RWPE1 (cell line): ENCODE data around the gene IKZF1.
A peak's percentile ranks its signal among the peaks of the same experiment; 100 is the strongest.

Experiments
- CTCF ChIA-PET: fragments of 350-600 bp; sonication (Branson Sonifier 250); formaldehyde crosslinking; extraction: SDS; loops from one replicate; lab custom pipeline; 2021; lab: Yijun Ruan, JAX
- POLR2A ChIA-PET: fragments of 400-600 bp; formaldehyde crosslinking; extraction: SDS; loops from one replicate; lab custom pipeline; 2020; ENCODE audit warnings: antibody characterized with exemption; ENCODE audit not compliant: low non-redundant PET; lab: Yijun Ruan, JAX
- DNase-seq: peaks from one replicate; pipeline ENCODE4 v3.0.0; 2012; ENCODE audit warnings: low spot score
- H3K27ac ChIP-seq: fragments of 450-650 bp; 2 replicates; pipeline ENCODE4 v1.5.1; 2017
- CTCF ChIP-seq: fragments of 450-650 bp; conservative IDR thresholded peaks from 2 replicates; pipeline ENCODE4 v1.5.1; 2017; ENCODE audit warnings: low read depth, mild to moderate bottlenecking

IKZF1 gene

GRCh38 chr7:50431316-50431715 is 126.8 kb downstream of the IKZF1 start:
- CTCF ChIA-PET, result no interaction called here
- DNase-seq, result no peak
- POLR2A ChIA-PET, result no interaction called here
- no peak for TF ChIP-seq CTCF
- no peak overlapping the region for H3K27ac ChIP-seq

- POLR2A ChIA-PET, result no interaction called here
- DNase-seq, result no peak
- no peak overlapping the region for H3K27ac ChIP-seq
- CTCF ChIA-PET, result interaction anchor here (0.5 kb wide), 1 partner anchor 730 kb away, joined by 3 read pairs; no protein-coding TSS in a partner anchor
- TF ChIP-seq CTCF, result no peak
These were observed 127.3 kb downstream of the IKZF1 start for GRCh38 chr7:50431722-50432305.

- H3K27ac ChIP-seq, result no peak overlapping the region
- DNase-seq, result peak; percentile 12
- POLR2A ChIA-PET, result interaction anchor here (0.6 kb wide), 1 partner anchor 315 kb away, joined by 3 read pairs; no protein-coding TSS in a partner anchor
- no peak for TF ChIP-seq CTCF
- CTCF ChIA-PET, result interaction anchor here (0.7 to 0.9 kb wide), 2 partner anchors 11 to 46 kb away, joined by 3 read pairs; no protein-coding TSS in a partner anchor
These were observed 131.8 kb downstream of the IKZF1 start for GRCh38 chr7:50436133-50436806.

- peak; percentile 82 for DNase-seq
- no peak for TF ChIP-seq CTCF
- ChIA-PET POLR2A (no interaction called here), CTCF (interaction anchor here (0.9 kb wide), 1 partner anchor 21 kb away, joined by 3 read pairs; no protein-coding TSS in a partner anchor)
- H3K27ac ChIP-seq, result no peak overlapping the region
These were observed 142.0 kb downstream of the IKZF1 start for GRCh38 chr7:50446542-50446960.

- DNase-seq, result no peak
- POLR2A ChIA-PET, result no interaction called here
- no peak for TF ChIP-seq CTCF
- CTCF ChIA-PET, result interaction anchor here (0.6 kb wide), 1 partner anchor 214 kb away, joined by 3 read pairs; no protein-coding TSS in a partner anchor
- no peak overlapping the region for H3K27ac ChIP-seq
These were observed 144.3 kb downstream of the IKZF1 start for GRCh38 chr7:50448823-50449222.

GRCh38 chr7:50449501-50449880 is 145.0 kb downstream of the IKZF1 start:
- ChIA-PET POLR2A (no interaction called here), CTCF (no interaction called here)
- H3K27ac ChIP-seq, result peak overlapping the region; percentile 87
- no peak for DNase-seq
- TF ChIP-seq CTCF, result no peak
